H1 (cell line): ENCODE data around the gene PPA2. TPM values are rescaled to one million over a fixed set of nuclear protein-coding genes. Genes with fewer than 3 reads are reported as not detected.

Experiments
- CTCF ChIA-PET: fragments of 300-600 bp; sonication (Branson Sonifier 250); formaldehyde crosslinking; loops from one replicate; lab custom pipeline; 2021; ENCODE audit not compliant: partially characterized antibody; lab: Charles Lee
- POLR2A ChIA-PET: fragments of 300-600 bp; sonication (Branson Sonifier 250); formaldehyde crosslinking; loops from one replicate; lab custom pipeline; 2021; ENCODE audit warnings: inconsistent platforms; ENCODE audit not compliant: partially characterized antibody; lab: Charles Lee
- DNase-seq, 2 experiments: peaks; one replicate each; pipeline versions ENCODE4 v3.0.0 to v3.0.0-alpha.2; 2010 to 2022; ENCODE audit warnings: low spot score in 2 of 2, low read depth in 1 of 2, mixed read lengths in 1 of 2
- FAIRE-seq: peaks from 2 replicates; lab custom pipeline; 2011; peaks lifted over from hg19 to GRCh38; lab: Jason Lieb, UNC
- H2AFZ ChIP-seq: 2 replicates; pipeline ENCODE4 v1.8.1; 2012; ENCODE audit warnings: low read length, inconsistent platforms
- H2AK5ac ChIP-seq: 2 replicates; pipeline ENCODE4 v1.6.1; 2013; ENCODE audit warnings: low read depth, low read length
- H2BK120ac ChIP-seq: replicated peaks from 2 replicates; pipeline ENCODE3; 2013; ENCODE audit warnings: low read depth, low read length, inconsistent platforms
- H2BK12ac ChIP-seq: 2 replicates; pipeline ENCODE4 v1.6.1; 2013; ENCODE audit warnings: low read depth, low read length
- H2BK15ac ChIP-seq: 2 replicates; pipeline ENCODE4 v1.6.1; 2013; ENCODE audit warnings: low read length
- H2BK20ac ChIP-seq: 2 replicates; pipeline ENCODE4 v1.6.1; 2013; ENCODE audit warnings: low read length
- H2BK5ac ChIP-seq: 2 replicates; pipeline ENCODE4 v1.6.1; 2013; ENCODE audit warnings: low read depth, low read length
- H3K14ac ChIP-seq: 2 replicates; pipeline ENCODE4 v1.6.1; 2013; ENCODE audit warnings: inconsistent platforms; ENCODE audit not compliant: insufficient read length
- H3K18ac ChIP-seq: 2 replicates; pipeline ENCODE4 v1.6.1; 2013; ENCODE audit warnings: low read length; ENCODE audit errors: extremely low read depth
- H3K23ac ChIP-seq: 2 replicates; pipeline ENCODE4 v1.6.1; 2013; ENCODE audit warnings: inconsistent platforms; ENCODE audit not compliant: insufficient read length
- H3K23me2 ChIP-seq: 2 replicates; pipeline ENCODE4 v1.6.1; 2013; ENCODE audit warnings: low read depth, low read length
- H3K27ac ChIP-seq: 2 replicates; pipeline ENCODE4 v1.6.1; 2011; ENCODE audit warnings: low read depth, low read length, inconsistent platforms
- H3K27me3 ChIP-seq, 4 experiments: replicated peaks in 1 of 4; 1 replicate in 1 of 4; 2 replicates in 3 of 4; pipeline versions ENCODE4 v1.6.1 to v1.8.1; 2011 to 2013; ENCODE audit warnings: low read length in 3 of 4, mild to moderate bottlenecking in 3 of 4, inconsistent platforms in 2 of 4, mixed read lengths in 2 of 4, moderate library complexity in 1 of 4; ENCODE audit not compliant: control insufficient read depth in 3 of 4, insufficient read depth in 3 of 4; ENCODE audit errors: extremely low read depth in 1 of 4
- H3K36me3 ChIP-seq, 4 experiments: 2 replicates each; pipeline versions ENCODE4 v1.6.1 to v1.8.1; 2011 to 2013; ENCODE audit warnings: mild to moderate bottlenecking in 4 of 4, low read length in 3 of 4, moderate library complexity in 2 of 4, control low read depth in 1 of 4, inconsistent platforms in 1 of 4; ENCODE audit not compliant: insufficient read depth in 4 of 4, control insufficient read depth in 2 of 4
- H3K4ac ChIP-seq: replicated peaks from 2 replicates; pipeline ENCODE3; 2013; ENCODE audit warnings: low read length, low read depth, mixed read lengths, inconsistent platforms; ENCODE audit not compliant: insufficient read length
- H3K4me1 ChIP-seq, 4 experiments: replicated peaks in 1 of 4; 1 replicate in 1 of 4; 2 replicates in 3 of 4; pipeline versions ENCODE4 v1.6.1 to v1.8.1; 2011 to 2013; ENCODE audit warnings: low read length in 3 of 4, inconsistent platforms in 2 of 4, mixed read lengths in 1 of 4; ENCODE audit not compliant: insufficient read depth in 4 of 4, control insufficient read depth in 3 of 4
- H3K4me2 ChIP-seq, 2 experiments: 2 replicates each; pipeline versions ENCODE4 v1.6.1 to v1.8.1; 2011 to 2013; ENCODE audit warnings: low read depth in 2 of 2, low read length in 2 of 2, control low read depth in 1 of 2, inconsistent platforms in 1 of 2, mild to moderate bottlenecking in 1 of 2; ENCODE audit not compliant: insufficient read depth in 1 of 2
- H3K4me3 ChIP-seq, 4 experiments: fragments of 200-600, 300-600 bp in 1 of 4; sonication (generic), shearing (Covaris generic), sonication (Bioruptor Twin) in 1 of 4; 2 replicates each; pipeline versions ENCODE4 v1.5.1 to v1.8.1; 2011 to 2016; ENCODE audit warnings: low read length in 4 of 4, low read depth in 3 of 4, control low read depth in 2 of 4, inconsistent platforms in 2 of 4, mild to moderate bottlenecking in 2 of 4, mixed read lengths in 1 of 4, moderate library complexity in 1 of 4; ENCODE audit not compliant: insufficient read depth in 2 of 4; ENCODE audit errors: extremely low read depth in 1 of 4
- H3K56ac ChIP-seq: replicated peaks from 2 replicates; pipeline ENCODE3; 2013; ENCODE audit warnings: low read depth, mild to moderate bottlenecking, mixed read lengths, low read length, inconsistent platforms; ENCODE audit not compliant: insufficient read length
- H3K79me1 ChIP-seq: 2 replicates; pipeline ENCODE4 v1.6.1; 2013; ENCODE audit warnings: low read depth, low read length, control low read depth
- H3K79me2 ChIP-seq, 2 experiments: 2 replicates each; pipeline versions ENCODE4 v1.6.1 to v1.8.1; 2012 to 2013; ENCODE audit warnings: low read length in 2 of 2, mild to moderate bottlenecking in 2 of 2, inconsistent platforms in 1 of 2; ENCODE audit not compliant: insufficient read depth in 2 of 2, control insufficient read depth in 1 of 2
- H3K9ac ChIP-seq, 4 experiments: replicated peaks in 1 of 4; 1 replicate in 1 of 4; 2 replicates in 3 of 4; pipeline versions ENCODE4 v1.6.1 to v1.8.1; 2011 to 2013; ENCODE audit warnings: low read depth in 3 of 4, low read length in 3 of 4, control low read depth in 2 of 4, mild to moderate bottlenecking in 2 of 4, moderate library complexity in 2 of 4, inconsistent platforms in 1 of 4; ENCODE audit errors: extremely low read depth in 1 of 4
- H3K9me3 ChIP-seq, 2 experiments: 2 replicates each; pipeline versions ENCODE4 v1.6.1 to v1.8.1; 2012 to 2013; ENCODE audit warnings: mild to moderate bottlenecking in 2 of 2, moderate library complexity in 2 of 2, control low read depth in 1 of 2, inconsistent platforms in 1 of 2, low read depth in 1 of 2, low read length in 1 of 2, mixed read lengths in 1 of 2; ENCODE audit not compliant: insufficient read depth in 2 of 2
- H4K20me1 ChIP-seq, 2 experiments: replicated peaks in 1 of 2; 2 replicates each; pipeline versions ENCODE3 to v1.8.1; 2011 to 2013; ENCODE audit warnings: inconsistent platforms in 2 of 2, low read length in 2 of 2, mild to moderate bottlenecking in 1 of 2; ENCODE audit not compliant: insufficient read depth in 2 of 2, control insufficient read depth in 1 of 2
- H4K5ac ChIP-seq: 2 replicates; pipeline ENCODE4 v1.6.1; 2013; ENCODE audit warnings: low read length, low read depth, mixed read lengths, inconsistent platforms; ENCODE audit not compliant: insufficient read length
- H4K8ac ChIP-seq: 2 replicates; pipeline ENCODE4 v1.8.0; 2013; ENCODE audit warnings: mild to moderate bottlenecking, moderate library complexity, low read length, inconsistent platforms; ENCODE audit not compliant: insufficient read depth; ENCODE audit errors: extremely low read depth
- H4K91ac ChIP-seq: replicated peaks from 2 replicates; pipeline ENCODE3; 2013; ENCODE audit warnings: low read length, mixed read lengths, inconsistent platforms; ENCODE audit not compliant: insufficient read length
- CBX5 ChIP-seq: fragments of 300-800, 300-1000 bp; sonication (generic); IDR thresholded peaks from 2 replicates; pipeline ENCODE4 v1.7.1; 2016; ENCODE audit warnings: antibody characterized with exemption, low read length, low read depth
- CTBP2 ChIP-seq: IDR thresholded peaks from 2 replicates; pipeline ENCODE4 v1.7.0; 2011; ENCODE audit warnings: borderline replicate concordance, mild to moderate bottlenecking, moderate library complexity, mixed read lengths, low read length; ENCODE audit not compliant: insufficient read depth, insufficient read length
- EP300 ChIP-seq, 2 experiments: IDR thresholded peaks; 1 replicate in 1 of 2; 2 replicates in 1 of 2; pipeline ENCODE4 v1.6.1; 2011 to 2012; ENCODE audit warnings: low read depth in 2 of 2, low read length in 2 of 2, mild to moderate bottlenecking in 2 of 2, borderline replicate concordance in 1 of 2, inconsistent platforms in 1 of 2, moderate library complexity in 1 of 2
- GABPA ChIP-seq: IDR thresholded peaks from 2 replicates; pipeline ENCODE4 v1.6.1; 2011; ENCODE audit warnings: mild to moderate bottlenecking, low read length, moderate library complexity, borderline replicate concordance; ENCODE audit not compliant: insufficient read depth
- TAF1 ChIP-seq: IDR thresholded peaks from 2 replicates; pipeline ENCODE4 v1.6.1; 2011; ENCODE audit warnings: mild to moderate bottlenecking, low read depth, low read length
- TAF7 ChIP-seq: optimal IDR thresholded peaks from 2 replicates; pipeline ENCODE3; 2011; ENCODE audit warnings: low read depth, mild to moderate bottlenecking, inconsistent platforms, low read length, moderate library complexity, borderline replicate concordance
- TBP ChIP-seq: IDR thresholded peaks from 2 replicates; pipeline ENCODE4 v1.6.1; 2011; ENCODE audit warnings: low read depth, low read length, improper control_type of control experiment
- TCF12 ChIP-seq: IDR thresholded peaks from 2 replicates; pipeline ENCODE4 v1.6.1; 2011; ENCODE audit warnings: low read depth, mild to moderate bottlenecking, low read length
- YY1 ChIP-seq: IDR thresholded peaks from 2 replicates; pipeline ENCODE4 v1.6.1; 2011; ENCODE audit warnings: low read depth, mild to moderate bottlenecking, low read length
- ZNF274 ChIP-seq: IDR thresholded peaks from 2 replicates; pipeline ENCODE4 v1.7.0; 2012; ENCODE audit warnings: low read length, borderline replicate concordance; ENCODE audit errors: extremely low read depth
- WGBS, 2 experiments: shearing (Covaris generic) in 1 of 2; methylation state at CpG; one replicate each; pipeline versions ENCODE4 v1.1.6 to v1.1.7; 2013 to 2015; ENCODE audit warnings: low lambda C conversion rate in 2 of 2, mixed read lengths in 2 of 2, inconsistent platforms in 1 of 2, low coverage in 1 of 2, missing lambda C conversion rate in 1 of 2; ENCODE audit not compliant: insufficient replicate concordance in 2 of 2, insufficient coverage in 1 of 2, insufficient read length in 1 of 2; ENCODE audit errors: extremely low coverage in 1 of 2, missing lambda C conversion rate in 1 of 2; 5-methylcytosine and 5-hydroxymethylcytosine counted together
- polyA plus RNA-seq, 7 experiments: library from polyadenylated mRNA; depleted of rRNA in 3 of 7; stranded (reverse) in 5 of 7; unstranded in 2 of 7; fragments of >200 nt in 5 of 7; fragments of 200-250 nt in 2 of 7; gene quantifications; 1 replicate in 5 of 7; 2 replicates in 1 of 7; 4 replicates in 1 of 7; pipeline versions ENCODE4 v1.2.1 to v1.2.3, GENCODE V29; 2011 to 2013; ENCODE audit warnings: missing spikeins in 2 of 7, mixed read lengths in 2 of 7
- total RNA-seq: library from RNA; stranded (reverse); fragmentation: NEBNext Ultra II Directional; extraction: Animal tissue kit (Norgen Biotek cat#: 25700); gene quantifications from 2 replicates; pipeline ENCODE4 v1.2.1, GENCODE V29; 2021
- TF ChIP-seq, protein P1 (sequence below), 3 experiments: IDR thresholded peaks; 1 replicate in 2 of 3; 2 replicates in 1 of 3; pipeline versions ENCODE4 v1.5.1 to v1.6.1; 2011; ENCODE audit warnings: low read length in 3 of 3, mild to moderate bottlenecking in 3 of 3, inconsistent platforms in 2 of 3, low read depth in 1 of 3, moderate library complexity in 1 of 3; ENCODE audit not compliant: insufficient read depth in 1 of 3; ENCODE audit errors: control extremely low read depth in 1 of 3

Gene PPA2
- total and polyA plus RNA-seq, 2 of the 8 experiments (the other 6 are each of a cell fraction or from before 2014, with no cell fraction given) = 24.9 to 62.7 TPM

- H2AFZ ChIP-seq = no peak overlapping the region
- H3K14ac ChIP-seq = no peak overlapping the region
- peaks cover 0 to 10% (median 0%) of the 10 kb centered on the region in 4 experiments; a peak in 1 of 8 replicates for H3K36me3 ChIP-seq
- no peak overlapping the region for H2BK15ac ChIP-seq
- POLR2A ChIA-PET = no interaction called here
- H3K23me2 ChIP-seq = no peaks in the 10 kb centered on the region
- H3K56ac ChIP-seq = no peak overlapping the region
- no peaks in the 10 kb centered on the region for H3K4me1 ChIP-seq
- DNase-seq (no peak), FAIRE-seq (no peak)
- no peak overlapping the region for H3K4ac ChIP-seq
- H2BK5ac ChIP-seq = no peak overlapping the region
- no peaks in the 10 kb centered on the region for H3K27me3 ChIP-seq
- no peaks in the 10 kb centered on the region for H3K79me1 ChIP-seq
- no peak overlapping the region for H4K91ac ChIP-seq
- H4K5ac ChIP-seq = no peak overlapping the region
- no peak overlapping the region for H3K27ac ChIP-seq
- H3K4me2 ChIP-seq = no peak overlapping the region
- H3K18ac ChIP-seq = no peak overlapping the region
- no peak overlapping the region for H2BK120ac ChIP-seq
- no peak overlapping the region for H3K9ac ChIP-seq
- 100% methylated on average over 1 of the region's 1 CpG; no CpG with 5 or more reads in 1 of the 2 experiments for WGBS, 2 experiments
- H4K8ac ChIP-seq = no peak overlapping the region
- H3K79me2 ChIP-seq = no peaks in the 10 kb centered on the region
- no peak overlapping the region for H2AK5ac ChIP-seq
- CTCF ChIA-PET = interaction anchor here (0.8 kb wide), 1 partner anchor 66 kb away, joined by 3 read pairs; no protein-coding TSS in a partner anchor
- no peak overlapping the region for H2BK20ac ChIP-seq
- H2BK12ac ChIP-seq = no peak overlapping the region
- no peaks in the 10 kb centered on the region for H4K20me1 ChIP-seq
- no peak overlapping the region for H3K4me3 ChIP-seq
- peaks cover 0 to 5% of the 10 kb centered on the region in 2 experiments; a peak in 1 of 4 replicates for H3K9me3 ChIP-seq
- H3K23ac ChIP-seq = no peak overlapping the region
- no peak for TF ChIP-seq CTBP2
- no peak for TF ChIP-seq GABPA
- TF ChIP-seq TCF12 = no peak
- TF ChIP-seq YY1 = no peak
- no peak for TF ChIP-seq CBX5
- TF ChIP-seq, protein P1, sequence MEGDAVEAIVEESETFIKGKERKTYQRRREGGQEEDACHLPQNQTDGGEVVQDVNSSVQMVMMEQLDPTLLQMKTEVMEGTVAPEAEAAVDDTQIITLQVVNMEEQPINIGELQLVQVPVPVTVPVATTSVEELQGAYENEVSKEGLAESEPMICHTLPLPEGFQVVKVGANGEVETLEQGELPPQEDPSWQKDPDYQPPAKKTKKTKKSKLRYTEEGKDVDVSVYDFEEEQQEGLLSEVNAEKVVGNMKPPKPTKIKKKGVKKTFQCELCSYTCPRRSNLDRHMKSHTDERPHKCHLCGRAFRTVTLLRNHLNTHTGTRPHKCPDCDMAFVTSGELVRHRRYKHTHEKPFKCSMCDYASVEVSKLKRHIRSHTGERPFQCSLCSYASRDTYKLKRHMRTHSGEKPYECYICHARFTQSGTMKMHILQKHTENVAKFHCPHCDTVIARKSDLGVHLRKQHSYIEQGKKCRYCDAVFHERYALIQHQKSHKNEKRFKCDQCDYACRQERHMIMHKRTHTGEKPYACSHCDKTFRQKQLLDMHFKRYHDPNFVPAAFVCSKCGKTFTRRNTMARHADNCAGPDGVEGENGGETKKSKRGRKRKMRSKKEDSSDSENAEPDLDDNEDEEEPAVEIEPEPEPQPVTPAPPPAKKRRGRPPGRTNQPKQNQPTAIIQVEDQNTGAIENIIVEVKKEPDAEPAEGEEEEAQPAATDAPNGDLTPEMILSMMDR (IDR thresholded peaks at IDR 0.05; ENCODE audit: control extremely low read depth in 1 of 3, insufficient read depth in 1 of 3, low read depth in 1 of 3, low read length in 3 of 3) = no peak
- no peak for TF ChIP-seq TBP
- no peak for TF ChIP-seq ZNF274
- TF ChIP-seq EP300 (IDR thresholded peaks at IDR 0.05; ENCODE audit: borderline replicate concordance in 1 of 2, low read depth in 2 of 2, low read length in 2 of 2) = no peak
- no peak for TF ChIP-seq TAF7
- no peak for TF ChIP-seq TAF1
Measured at GRCh38 chr4:105430811-105431210, 43.1 kb downstream of the PPA2 start.
